HepG2 (cell line): Measurements from ENCODE around the gene GPR101. TPM values are rescaled to one million over a fixed set of nuclear protein-coding genes. Genes with fewer than 3 reads are reported as not detected.

Experiments used
- ATAC-seq: fragments of 200-7000 bp; cut with Tn5 transposase; 3 replicates; pipeline ENCODE4 v1.9.1; 2020; ENCODE audit warnings: mild to moderate bottlenecking, moderate library complexity
- BruUV-seq: library from RNA; stranded (reverse); fragments of 400-500 nt; replicated peaks from 2 replicates; lab custom pipeline; 2021; lab: Mats Ljungman, UMichigan
- CTCF ChIA-PET: fragments of 300-600 bp; formaldehyde crosslinking; extraction: SDS; loops from one replicate; lab custom pipeline; 2021; ENCODE audit warnings: low total read pairs, inconsistent platforms, low intra/inter-chr PET ratio; lab: Yijun Ruan, JAX
- POLR2A ChIA-PET: fragments of 350-600 bp; sonication (Branson Sonifier 250); formaldehyde crosslinking; loops from one replicate; lab custom pipeline; 2020; ENCODE audit warnings: antibody characterized with exemption, inconsistent platforms; lab: Yijun Ruan, JAX
- DNase-seq: peaks from one replicate; pipeline ENCODE4 v3.0.0-alpha.2; 2015; ENCODE audit warnings: low spot score
- FAIRE-seq: peaks from 3 replicates; lab custom pipeline; 2011; peaks lifted over from hg19 to GRCh38; lab: Jason Lieb, UNC
- H2AFZ ChIP-seq: one replicate; pipeline ENCODE4 v1.6.1; 2011; ENCODE audit warnings: low read length, inconsistent platforms
- H3K27ac ChIP-seq: fragments of 300-600 bp; 3 replicates; pipeline ENCODE4 v1.8.0; 2011; ENCODE audit warnings: mixed run types, mild to moderate bottlenecking, mixed read lengths, low read length, inconsistent platforms; ENCODE audit not compliant: insufficient read depth; ENCODE audit errors: extremely low read length
- H3K27me3 ChIP-seq, 2 experiments: fragments of 200-600 bp in 1 of 2; 2 replicates in 1 of 2; 3 replicates in 1 of 2; pipeline versions ENCODE4 v1.6.0 to v1.8.0; 2011; ENCODE audit warnings: low read length in 2 of 2, mild to moderate bottlenecking in 2 of 2, moderate library complexity in 2 of 2, inconsistent platforms in 1 of 2; ENCODE audit not compliant: insufficient read depth in 2 of 2, control insufficient read depth in 1 of 2
- H3K36me3 ChIP-seq, 2 experiments: fragments of 200-600 bp in 1 of 2; replicated peaks in 1 of 2; 2 replicates in 1 of 2; 3 replicates in 1 of 2; pipeline versions ENCODE4 v1.5.1 to v1.8.0; 2011; ENCODE audit warnings: low read length in 2 of 2, inconsistent platforms in 1 of 2; ENCODE audit not compliant: insufficient read depth in 2 of 2, control insufficient read depth in 1 of 2
- H3K4me1 ChIP-seq: 2 replicates; pipeline ENCODE4 v1.5.1; 2012; ENCODE audit warnings: low read length, inconsistent platforms; ENCODE audit not compliant: insufficient read depth
- H3K4me2 ChIP-seq: 2 replicates; pipeline ENCODE4 v1.6.0; 2011; ENCODE audit warnings: low read depth, low read length, inconsistent platforms
- H3K4me3 ChIP-seq, 3 experiments: fragments of 200-600 bp in 1 of 3; sonication (generic), shearing (Covaris generic) in 1 of 3; replicated peaks in 1 of 3; 2 replicates each; pipeline ENCODE4 v1.5.1; 2011 to 2016; ENCODE audit warnings: low read length in 3 of 3, inconsistent platforms in 2 of 3, low read depth in 2 of 3, mild to moderate bottlenecking in 2 of 3, control low read depth in 1 of 3, mixed read lengths in 1 of 3; ENCODE audit not compliant: insufficient read depth in 1 of 3
- H3K79me2 ChIP-seq: one replicate; pipeline ENCODE4 v1.6.1; 2011; ENCODE audit warnings: low read length, inconsistent platforms; ENCODE audit not compliant: insufficient read depth
- H3K9ac ChIP-seq: 2 replicates; pipeline ENCODE4 v1.6.0; 2011; ENCODE audit warnings: mild to moderate bottlenecking, low read depth, low read length, inconsistent platforms; ENCODE audit not compliant: insufficient read depth
- H3K9me3 ChIP-seq: 2 replicates; pipeline ENCODE4 v1.5.1; 2012; ENCODE audit warnings: mild to moderate bottlenecking, low read length
- H4K20me1 ChIP-seq: 2 replicates; pipeline ENCODE4 v1.6.0; 2011; ENCODE audit warnings: inconsistent platforms, mild to moderate bottlenecking, low read length, moderate library complexity; ENCODE audit not compliant: insufficient read depth
- FOXA3 ChIP-seq: IDR thresholded peaks from 2 replicates; pipeline ENCODE4 v1.6.1; 2016; ENCODE audit warnings: missing genetic modification reagents, missing compliant biosample characterization
- MXD1 ChIP-seq: sonication (generic); formaldehyde crosslinking; IDR thresholded peaks from 2 replicates; pipeline ENCODE4 v1.4.0; 2020; ENCODE audit warnings: mild to moderate bottlenecking, missing genetic modification reagents
- RAD21 ChIP-seq: fragments of 450-650 bp; formaldehyde crosslinking; IDR thresholded peaks from 2 replicates; pipeline ENCODE4 v1.5.0; 2020; ENCODE audit warnings: mild to moderate bottlenecking
- SRY ChIP-seq: sonication (generic); formaldehyde crosslinking; IDR thresholded peaks from 2 replicates; pipeline ENCODE4 v1.8.0; 2022; ENCODE audit warnings: mild to moderate bottlenecking, missing genetic modification reagents
- TARDBP ChIP-seq: sonication (generic); formaldehyde crosslinking; IDR thresholded peaks from 2 replicates; pipeline ENCODE4 v1.8.0; 2022; ENCODE audit warnings: mild to moderate bottlenecking, missing genetic modification reagents
- ZBTB8A ChIP-seq: sonication (generic); formaldehyde crosslinking; IDR thresholded peaks from 2 replicates; pipeline ENCODE4 v1.4.0; 2020; ENCODE audit warnings: mild to moderate bottlenecking, low read depth, missing genetic modification reagents, borderline replicate concordance
- ZFP41 ChIP-seq: sonication (generic); formaldehyde crosslinking; IDR thresholded peaks from 2 replicates; pipeline ENCODE4 v1.4.0; 2020; ENCODE audit warnings: mild to moderate bottlenecking, missing genetic modification reagents, borderline replicate concordance
- ZFP82 ChIP-seq: sonication (generic); formaldehyde crosslinking; IDR thresholded peaks from 2 replicates; pipeline ENCODE4 v1.5.1; 2020; ENCODE audit warnings: mild to moderate bottlenecking, missing genetic modification reagents, borderline replicate concordance
- ZNF225 ChIP-seq: sonication (generic); formaldehyde crosslinking; IDR thresholded peaks from 2 replicates; pipeline ENCODE4 v1.4.0; 2020; ENCODE audit warnings: mild to moderate bottlenecking, missing genetic modification reagents
- ZNF251 ChIP-seq: sonication (generic); formaldehyde crosslinking; IDR thresholded peaks from 2 replicates; pipeline ENCODE4 v1.9.0; 2021; ENCODE audit warnings: mild to moderate bottlenecking, missing genetic modification reagents
- ZNF30 ChIP-seq: sonication (generic); formaldehyde crosslinking; IDR thresholded peaks from 2 replicates; pipeline ENCODE4 v1.5.0; 2020; ENCODE audit warnings: mild to moderate bottlenecking, missing genetic modification reagents
- ZNF512B ChIP-seq: sonication (generic); formaldehyde crosslinking; IDR thresholded peaks from 2 replicates; pipeline ENCODE4 v1.5.1; 2020; ENCODE audit warnings: missing genetic modification reagents, mild to moderate bottlenecking, borderline replicate concordance
- ZNF713 ChIP-seq: sonication (generic); formaldehyde crosslinking; IDR thresholded peaks from 2 replicates; pipeline ENCODE4 v1.4.0; 2020; ENCODE audit warnings: mild to moderate bottlenecking, missing genetic modification reagents
- WGBS: methylation state at CpG from one replicate; pipeline ENCODE4 v1.1.6; 2017; ENCODE audit warnings: low lambda C conversion rate; 5-methylcytosine and 5-hydroxymethylcytosine counted together
- in situ Hi-C: cut with HindIII; loops from 2 replicates; pipeline ENCODE4 v1.10.0; 2017; ENCODE audit warnings: low pct_unique_long_range_greater_than_20kb; ENCODE audit not compliant: extremely low pct_ligation_motif_present
- intact Hi-C: fragments of 100-400 bp; cut with micrococcal nuclease; formaldehyde crosslinking; loops from one replicate; pipeline ENCODE4 v1.10.0; 2022; ENCODE audit not compliant: unreplicated experiment
- polyA plus RNA-seq, 8 experiments: library from polyadenylated mRNA; depleted of rRNA in 3 of 8; stranded (reverse) in 7 of 8; unstranded in 1 of 8; fragments of >200 nt; fragmentation: Illumina TruSeq in 4 of 8; extraction: Trizol in 4 of 8; gene quantifications; 2 replicates each; pipeline versions ENCODE4 v1.2.1 to v1.2.3, GENCODE V29; 2011 to 2016; ENCODE audit warnings: low read depth in 4 of 8, missing spikeins in 1 of 8, mixed read lengths in 1 of 8; ENCODE audit not compliant: insufficient read depth in 1 of 8
- total RNA-seq, 5 experiments: library from RNA; depleted of rRNA; stranded (reverse); fragments of >200 nt; fragmentation: Illumina TruSeq; extraction: Trizol; gene quantifications; 2 replicates each; pipeline ENCODE4 v1.2.3, GENCODE V29; 2016; ENCODE audit warnings: low read depth in 1 of 5

The GPR101 gene
- total and polyA plus RNA-seq, 2 of the 13 experiments (the other 11 are each of a cell fraction or from before 2014, with no cell fraction given) = not detected

GRCh38 chrX:137032841-137033773 is 688 bp downstream of the GPR101 start (continued):
- TF ChIP-seq ZFP82 (CRISPR knock-in tag) = no peak
- no peak for TF ChIP-seq RAD21
- no peak for TF ChIP-seq ZNF713 (CRISPR knock-in tag)

DNA sequence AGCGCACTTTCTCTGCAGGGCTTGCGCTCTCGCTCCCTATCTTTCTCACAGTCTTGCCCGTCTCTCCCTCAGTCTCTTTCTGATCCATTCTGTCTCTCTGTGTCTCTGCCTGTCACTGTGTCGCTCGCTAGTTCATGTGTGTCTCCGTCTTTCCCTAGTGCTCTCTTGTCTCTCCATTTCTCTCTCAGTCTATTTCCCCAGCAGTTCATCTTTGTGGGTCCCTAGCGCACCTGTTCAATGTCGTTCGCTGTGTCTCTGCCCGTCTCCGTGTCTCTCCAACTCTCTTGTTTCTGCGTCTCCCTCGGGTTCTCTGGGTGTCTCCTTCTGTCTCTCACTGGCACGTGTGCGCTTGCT is 1.5 kb downstream of the GPR101 start:
- H3K36me3 ChIP-seq = no peaks in the 10 kb centered on the region
- no peaks in the 10 kb centered on the region for H3K4me1 ChIP-seq
- no peaks in the 10 kb centered on the region; a peak in 1 of 5 replicates for H3K27me3 ChIP-seq
- FAIRE-seq (no peak), DNase-seq (no peak), ATAC-seq (no peak)
- no peak overlapping the region for H3K4me2 ChIP-seq
- no peak overlapping the region for H3K27ac ChIP-seq
- no peaks in the 10 kb centered on the region for H3K79me2 ChIP-seq
- no peaks in the 10 kb centered on the region for H4K20me1 ChIP-seq
- POLR2A ChIA-PET = no interaction called here
- no peak overlapping the region for H2AFZ ChIP-seq
- H3K4me3 ChIP-seq = no peak overlapping the region
- no peaks in the 10 kb centered on the region for H3K9me3 ChIP-seq
- no TSS peak for BruUV-seq
- TF ChIP-seq ZFP41 (CRISPR knock-in tag) = no peak
- TF ChIP-seq ZNF251 (CRISPR knock-in tag) = no peak
- TF ChIP-seq SRY (CRISPR knock-in tag) = no peak
- TF ChIP-seq ZNF30 (CRISPR knock-in tag) = no peak
- no peak for TF ChIP-seq ZBTB8A
- no peak for TF ChIP-seq ZNF512B (CRISPR knock-in tag)
- TF ChIP-seq ZNF225 (CRISPR knock-in tag) = no peak
- no peak for TF ChIP-seq TARDBP (CRISPR knock-in tag)
- TF ChIP-seq FOXA3 (CRISPR knock-in tag) = no peak
- TF ChIP-seq MXD1 (CRISPR knock-in tag) = no peak
- in situ Hi-C loops (no loop called here), intact Hi-C loops (no loop called here)
- WGBS = 65% methylated on average over 16 of the region's 16 CpGs
- CTCF ChIA-PET = no interaction called here
- no peak overlapping the region for H3K9ac ChIP-seq
